ENCODE data around the gene GSTA4.

The GSTA4 gene

GRCh38 chr6:53029761-53030160, 34.7 kb upstream of the GSTA4 start:
- Histone ChIP-seq H3K36me3 (ENCODE audit: insufficient read depth, low read length) (peaks cover 39% of the 10 kb centered on the region), H2AFZ (ENCODE audit: low read length) (no peak overlapping the region), H3F3A (ENCODE audit: low read depth) (no peaks in the 10 kb centered on the region), H3K9ac (ENCODE audit: low read depth, low read length, poor library complexity, severe bottlenecking) (no peak overlapping the region), H3K4me2 (ENCODE audit: low read depth, low read length, poor library complexity, severe bottlenecking) (no peak overlapping the region), H3K4me3 (ENCODE audit: low read length, poor library complexity, severe bottlenecking) (no peak overlapping the region), H4K20me1 (ENCODE audit: insufficient read depth, low read length, poor library complexity, severe bottlenecking) (no peaks in the 10 kb centered on the region), H3K79me2 (ENCODE audit: insufficient read depth, low read length) (no peaks in the 10 kb centered on the region), H3K4me1 (ENCODE audit: insufficient read depth, low read length, poor library complexity, severe bottlenecking) (no peaks in the 10 kb centered on the region), H3K27me3 (ENCODE audit: insufficient read depth, low read length, poor library complexity, severe bottlenecking) (no peaks in the 10 kb centered on the region), H3K9me3 (ENCODE audit: insufficient read depth, low read depth, low read length) (no peaks in the 10 kb centered on the region), H3K9me2 (replicated peaks; ENCODE audit: low read depth, low read length) (no peaks in the 10 kb centered on the region)
- no peak for TF ChIP-seq EZH2phosphoT487 (IDR thresholded peaks at IDR 0.05; ENCODE audit: borderline replicate concordance)
- TF ChIP-seq, protein P1, sequence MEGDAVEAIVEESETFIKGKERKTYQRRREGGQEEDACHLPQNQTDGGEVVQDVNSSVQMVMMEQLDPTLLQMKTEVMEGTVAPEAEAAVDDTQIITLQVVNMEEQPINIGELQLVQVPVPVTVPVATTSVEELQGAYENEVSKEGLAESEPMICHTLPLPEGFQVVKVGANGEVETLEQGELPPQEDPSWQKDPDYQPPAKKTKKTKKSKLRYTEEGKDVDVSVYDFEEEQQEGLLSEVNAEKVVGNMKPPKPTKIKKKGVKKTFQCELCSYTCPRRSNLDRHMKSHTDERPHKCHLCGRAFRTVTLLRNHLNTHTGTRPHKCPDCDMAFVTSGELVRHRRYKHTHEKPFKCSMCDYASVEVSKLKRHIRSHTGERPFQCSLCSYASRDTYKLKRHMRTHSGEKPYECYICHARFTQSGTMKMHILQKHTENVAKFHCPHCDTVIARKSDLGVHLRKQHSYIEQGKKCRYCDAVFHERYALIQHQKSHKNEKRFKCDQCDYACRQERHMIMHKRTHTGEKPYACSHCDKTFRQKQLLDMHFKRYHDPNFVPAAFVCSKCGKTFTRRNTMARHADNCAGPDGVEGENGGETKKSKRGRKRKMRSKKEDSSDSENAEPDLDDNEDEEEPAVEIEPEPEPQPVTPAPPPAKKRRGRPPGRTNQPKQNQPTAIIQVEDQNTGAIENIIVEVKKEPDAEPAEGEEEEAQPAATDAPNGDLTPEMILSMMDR (conservative IDR thresholded peaks at IDR 0.05; ENCODE audit: low read length): no peak

DNA sequence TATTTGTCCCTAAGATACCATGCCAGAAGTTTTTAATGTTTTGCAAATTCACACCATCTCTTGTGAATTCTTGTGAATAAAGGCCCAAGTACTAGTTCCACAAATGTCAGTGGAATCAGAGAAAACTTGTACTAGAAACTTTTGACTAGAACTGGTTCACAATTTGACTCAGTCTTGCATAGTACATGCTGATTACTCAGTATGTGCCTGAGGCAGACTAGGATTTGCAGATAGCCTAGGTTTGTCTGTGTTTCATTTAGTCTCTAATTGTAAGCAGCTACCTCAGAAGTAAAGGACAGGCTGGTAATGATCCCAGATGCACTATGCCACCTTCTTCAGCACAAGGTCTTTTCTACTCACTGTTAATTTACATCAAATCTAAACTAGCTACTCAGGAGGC, 34.2 kb upstream of the GSTA4 start:
- H3K9me3 ChIP-seq (ENCODE audit: insufficient read depth, low read depth, low read length): no peaks in the 10 kb centered on the region
- no peak overlapping the region for H3K4me2 ChIP-seq (ENCODE audit: low read depth, low read length, poor library complexity, severe bottlenecking)
- no peak overlapping the region for H3K4me3 ChIP-seq (ENCODE audit: low read length, poor library complexity, severe bottlenecking)
- no peaks in the 10 kb centered on the region for H3K4me1 ChIP-seq (ENCODE audit: insufficient read depth, low read length, poor library complexity, severe bottlenecking)
- H2AFZ ChIP-seq (ENCODE audit: low read length): no peak overlapping the region
- H3K9ac ChIP-seq (ENCODE audit: low read depth, low read length, poor library complexity, severe bottlenecking): no peak overlapping the region
- no peaks in the 10 kb centered on the region for H4K20me1 ChIP-seq (ENCODE audit: insufficient read depth, low read length, poor library complexity, severe bottlenecking)
- no peaks in the 10 kb centered on the region for H3K27me3 ChIP-seq (ENCODE audit: insufficient read depth, low read length, poor library complexity, severe bottlenecking)
- H3F3A ChIP-seq (ENCODE audit: low read depth): no peaks in the 10 kb centered on the region
- peaks cover 39% of the 10 kb centered on the region for H3K36me3 ChIP-seq (ENCODE audit: insufficient read depth, low read length)
- H3K79me2 ChIP-seq (ENCODE audit: insufficient read depth, low read length): no peaks in the 10 kb centered on the region
- no peaks in the 10 kb centered on the region for H3K9me2 ChIP-seq (replicated peaks; ENCODE audit: low read depth, low read length)
- TF ChIP-seq, protein P1 (conservative IDR thresholded peaks at IDR 0.05; ENCODE audit: low read length): no peak
- no peak for TF ChIP-seq EZH2phosphoT487 (IDR thresholded peaks at IDR 0.05; ENCODE audit: borderline replicate concordance)

GRCh38 chr6:53028467-53028866, 33.4 kb upstream of the GSTA4 start:
- TF ChIP-seq, protein P1 (conservative IDR thresholded peaks at IDR 0.05; ENCODE audit: low read length): no peak
- TF ChIP-seq EZH2phosphoT487 (IDR thresholded peaks at IDR 0.05; ENCODE audit: borderline replicate concordance): no peak
- no peaks in the 10 kb centered on the region for H3K9me3 ChIP-seq (ENCODE audit: insufficient read depth, low read depth, low read length)
- H3K4me1 ChIP-seq (ENCODE audit: insufficient read depth, low read length, poor library complexity, severe bottlenecking): no peaks in the 10 kb centered on the region
- H3K4me3 ChIP-seq (ENCODE audit: low read length, poor library complexity, severe bottlenecking): no peak overlapping the region
- no peak overlapping the region for H2AFZ ChIP-seq (ENCODE audit: low read length)
- H3F3A ChIP-seq (ENCODE audit: low read depth): no peaks in the 10 kb centered on the region
- no peaks in the 10 kb centered on the region for H4K20me1 ChIP-seq (ENCODE audit: insufficient read depth, low read length, poor library complexity, severe bottlenecking)
- H3K9me2 ChIP-seq (replicated peaks; ENCODE audit: low read depth, low read length): no peaks in the 10 kb centered on the region
- H3K79me2 ChIP-seq (ENCODE audit: insufficient read depth, low read length): no peaks in the 10 kb centered on the region
- H3K27me3 ChIP-seq (ENCODE audit: insufficient read depth, low read length, poor library complexity, severe bottlenecking): no peaks in the 10 kb centered on the region
- H3K9ac ChIP-seq (ENCODE audit: low read depth, low read length, poor library complexity, severe bottlenecking): no peak overlapping the region
- peaks cover 39% of the 10 kb centered on the region for H3K36me3 ChIP-seq (ENCODE audit: insufficient read depth, low read length)
- H3K4me2 ChIP-seq (ENCODE audit: low read depth, low read length, poor library complexity, severe bottlenecking): no peak overlapping the region

Measured in Loucy (cell line).